ENCODE measurements around the gene REEP2. TPM values are rescaled to one million over a fixed set of nuclear protein-coding genes. Genes with fewer than 3 reads are reported as not detected.

REEP2 gene
- total and polyA plus RNA-seq, 2 experiments from 2014 or later: 20.5 to 29.8 TPM

DNA sequence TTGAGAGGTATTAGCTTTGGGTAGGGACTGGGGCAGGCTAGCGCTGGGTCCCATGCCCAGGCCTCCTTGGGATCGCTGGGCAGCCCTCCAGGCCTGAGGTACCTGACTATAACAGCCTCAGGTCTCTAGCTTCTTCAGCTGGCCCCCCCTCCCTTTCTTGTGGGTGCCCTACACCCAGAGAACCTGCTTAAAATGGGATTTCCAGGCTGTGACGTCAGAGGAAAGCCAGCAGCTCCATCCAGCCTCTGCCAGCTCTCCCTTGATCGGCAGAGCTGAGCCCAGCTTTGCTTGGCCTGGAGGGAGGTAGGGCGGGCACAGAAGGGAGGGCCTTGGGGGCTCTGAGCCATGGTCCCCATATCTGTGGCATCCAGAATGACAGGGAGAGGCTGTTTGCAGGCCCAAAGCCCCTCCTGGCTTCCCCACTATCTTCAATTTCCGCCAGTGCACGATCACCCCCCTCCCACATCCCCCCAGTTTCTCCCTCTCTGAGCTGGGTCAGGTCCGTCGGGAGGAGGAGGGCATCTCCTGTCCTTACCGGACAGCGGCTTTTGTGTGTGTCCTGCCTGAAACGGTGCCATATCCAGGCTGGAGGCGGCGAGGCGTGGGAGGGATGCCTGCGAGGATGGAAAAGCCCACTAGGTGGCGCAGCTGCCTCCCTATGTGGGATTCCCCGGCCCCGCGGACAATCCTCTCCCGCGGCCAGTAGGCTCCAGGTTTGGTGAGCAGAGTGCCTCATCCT is 10.8 kb downstream of the REEP2 start:
- Mint-ChIP-seq H3K9me3 (no peaks in the 10 kb centered on the region), H3K36me3 (ENCODE audit: low read depth) (no peaks in the 10 kb centered on the region), H3K4me3 (no peak overlapping the region; the same call in 1 of the 3 replicates), H3K4me1 (peaks cover 23% of the 10 kb centered on the region), H3K27me3 (ENCODE audit: insufficient read depth, low read depth, poor library complexity) (peaks cover 23% of the 10 kb centered on the region), H3K27ac (no peak overlapping the region)
- TF ChIP-seq POLR2AphosphoS5 (IDR thresholded peaks at IDR 0.05; ENCODE audit: low read depth) (no peak), EZH2 (IDR thresholded peaks at IDR 0.05; ENCODE audit: low read depth, unreplicated experiment) (no peak), CREB1 (CRISPR knock-in tag; IDR thresholded peaks at IDR 0.05; ENCODE audit: low read depth) (0 out of 2 replicates have a peak, but pooled peaks have one; percentile 39), CTCF (conservative IDR thresholded peaks at IDR 0.05; ENCODE audit: low read depth in 2 of 2) (peak; percentile 89 to 97), STAT1 (IDR thresholded peaks at IDR 0.05; ENCODE audit: unreplicated experiment) (no peak), EZH2phosphoT487 (IDR thresholded peaks at IDR 0.05; ENCODE audit: unreplicated experiment) (no peak), JUNB (IDR thresholded peaks at IDR 0.05; ENCODE audit: unreplicated experiment) (no peak), NANOG (IDR thresholded peaks at IDR 0.05; ENCODE audit: borderline replicate concordance) (no peak), ZNF462 (CRISPR knock-in tag; IDR thresholded peaks at IDR 0.05) (no peak), REST (IDR thresholded peaks at IDR 0.05; ENCODE audit: unreplicated experiment) (no peak), ZNF114 (CRISPR knock-in tag; IDR thresholded peaks at IDR 0.05) (no peak)
- TF ChIP-seq, protein P1, sequence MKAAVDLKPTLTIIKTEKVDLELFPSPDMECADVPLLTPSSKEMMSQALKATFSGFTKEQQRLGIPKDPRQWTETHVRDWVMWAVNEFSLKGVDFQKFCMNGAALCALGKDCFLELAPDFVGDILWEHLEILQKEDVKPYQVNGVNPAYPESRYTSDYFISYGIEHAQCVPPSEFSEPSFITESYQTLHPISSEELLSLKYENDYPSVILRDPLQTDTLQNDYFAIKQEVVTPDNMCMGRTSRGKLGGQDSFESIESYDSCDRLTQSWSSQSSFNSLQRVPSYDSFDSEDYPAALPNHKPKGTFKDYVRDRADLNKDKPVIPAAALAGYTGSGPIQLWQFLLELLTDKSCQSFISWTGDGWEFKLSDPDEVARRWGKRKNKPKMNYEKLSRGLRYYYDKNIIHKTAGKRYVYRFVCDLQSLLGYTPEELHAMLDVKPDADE (IDR thresholded peaks at IDR 0.05): no peak
- Histone ChIP-seq H3K27me3 (ENCODE audit: insufficient read depth) (no peaks in the 10 kb centered on the region), H4K20me1 (replicated peaks; ENCODE audit: insufficient read depth) (no peaks in the 10 kb centered on the region), H3K9me2 (ENCODE audit: insufficient read depth) (no peaks in the 10 kb centered on the region), H3K4me2 (peak overlapping the region; percentile 79), H2AFZ (peak overlapping the region; percentile 99), H3F3A (replicated peaks; ENCODE audit: low read depth) (no peaks in the 10 kb centered on the region), H3K79me2 (replicated peaks; ENCODE audit: insufficient read depth) (no peaks in the 10 kb centered on the region), H3K4me1 (ENCODE audit: insufficient read depth) (no peaks in the 10 kb centered on the region), H3K36me3 (ENCODE audit: insufficient read depth) (no peaks in the 10 kb centered on the region), H3K27ac (ENCODE audit: low read depth) (no peak overlapping the region), H3K4me3 (peak overlapping the region; percentile 45)
- ATAC-seq: peak; percentile 90
- DNase-seq (ENCODE audit: low spot score): peak; percentile 96

All from GM23338 (cell line).